GM18507 (cell line): ENCODE results near the gene GPR101.
"Not testable (repeated sequence)": the region's sequence is repeated elsewhere in the genome, so short reads cannot be mapped to it uniquely, and the experiment has no call there.

Experiments used
- DNase-seq: peaks from one replicate; pipeline ENCODE4 v3.0.0; 2011; ENCODE audit warnings: low read depth; ENCODE audit not compliant: insufficient read length; ENCODE audit errors: extremely low spot score
- FAIRE-seq: peaks from 2 replicates; lab custom pipeline; 2011; peaks lifted over from hg19 to GRCh38; lab: Jason Lieb, UNC

The GPR101 gene

DNA sequence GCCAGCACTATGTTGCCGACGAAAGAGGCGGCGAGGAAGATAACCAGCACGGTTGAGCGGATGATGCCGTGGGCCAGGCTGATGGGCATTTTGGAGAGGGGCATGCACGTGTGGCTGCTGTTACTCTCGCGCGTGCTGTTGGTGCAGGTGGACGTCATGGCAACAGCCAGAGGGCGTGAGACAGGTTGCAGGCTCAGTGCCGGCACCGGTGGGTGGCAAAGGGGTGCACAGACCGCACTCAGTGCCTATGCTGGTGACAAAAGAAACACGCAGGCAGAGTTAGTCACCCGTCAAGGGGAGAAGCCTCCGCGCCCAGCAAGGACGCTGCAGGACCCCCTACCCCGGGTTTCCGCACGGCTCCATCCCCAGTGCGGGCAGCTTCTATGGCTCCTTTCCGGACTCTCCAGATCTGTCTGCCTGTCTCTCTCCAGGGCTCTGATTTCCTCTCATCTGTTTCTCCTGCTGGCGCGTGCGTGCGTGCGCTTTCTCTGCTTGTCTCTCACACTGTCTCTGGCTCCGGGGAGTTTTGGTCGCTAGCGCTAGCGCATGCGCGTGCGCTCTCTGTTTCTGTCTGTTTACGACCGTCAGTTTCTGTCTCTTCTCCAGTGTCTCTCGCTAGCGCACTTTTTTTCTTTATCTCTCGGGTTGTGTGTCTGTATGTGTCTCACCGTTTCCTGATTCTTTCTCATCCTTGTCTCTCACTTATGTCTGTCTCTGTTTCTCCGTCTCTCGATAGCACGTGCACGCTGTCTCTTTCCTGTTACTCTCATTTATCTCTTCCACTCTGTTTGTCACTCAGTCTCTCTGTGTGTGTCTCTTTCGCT, 2.1 kb downstream of the GPR101 start:
- peak; percentile 9 for DNase-seq
- FAIRE-seq = peak; percentile 91

DNA sequence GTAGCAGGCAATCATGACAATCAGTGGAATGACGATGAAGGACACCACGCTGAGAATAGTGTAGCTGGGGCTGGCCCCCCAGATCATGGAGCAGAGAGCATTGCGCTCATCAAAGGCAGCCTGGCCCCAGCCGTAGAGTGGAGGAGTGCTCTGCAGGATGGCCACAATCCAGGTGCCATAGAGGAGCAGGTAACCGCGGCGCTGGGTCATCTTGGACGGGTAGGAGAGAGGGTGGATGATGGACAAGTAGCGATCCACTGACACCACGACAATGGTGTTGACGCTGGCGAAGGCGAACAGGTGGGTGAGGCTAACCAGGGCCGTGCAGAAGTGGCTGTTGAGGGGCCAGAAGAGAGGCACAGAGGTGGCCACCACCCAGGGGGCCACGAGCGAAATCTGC, 2.8 kb downstream of the GPR101 start:
- no peak for FAIRE-seq
- no peak for DNase-seq

DNA sequence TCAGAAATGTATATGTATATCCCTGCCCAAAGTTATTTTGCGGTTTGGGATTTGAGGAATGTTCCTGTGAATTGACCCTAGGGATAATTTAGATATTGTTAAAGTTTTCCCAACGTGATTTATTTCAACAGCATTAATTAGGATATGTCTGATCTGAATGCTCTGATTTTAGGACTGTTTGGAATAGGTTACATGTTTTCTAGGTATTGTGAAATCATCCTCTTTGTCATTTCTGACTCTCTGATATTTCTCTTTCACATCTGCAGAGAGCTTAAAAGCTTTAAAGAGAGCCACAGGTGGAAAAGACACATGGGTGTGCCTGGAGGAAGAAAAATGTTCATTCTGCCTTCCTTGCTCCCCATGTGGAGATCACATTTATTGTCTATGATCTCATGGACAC, 5.1 kb downstream of the GPR101 start:
- FAIRE-seq = no peak
- DNase-seq = no peak

DNA sequence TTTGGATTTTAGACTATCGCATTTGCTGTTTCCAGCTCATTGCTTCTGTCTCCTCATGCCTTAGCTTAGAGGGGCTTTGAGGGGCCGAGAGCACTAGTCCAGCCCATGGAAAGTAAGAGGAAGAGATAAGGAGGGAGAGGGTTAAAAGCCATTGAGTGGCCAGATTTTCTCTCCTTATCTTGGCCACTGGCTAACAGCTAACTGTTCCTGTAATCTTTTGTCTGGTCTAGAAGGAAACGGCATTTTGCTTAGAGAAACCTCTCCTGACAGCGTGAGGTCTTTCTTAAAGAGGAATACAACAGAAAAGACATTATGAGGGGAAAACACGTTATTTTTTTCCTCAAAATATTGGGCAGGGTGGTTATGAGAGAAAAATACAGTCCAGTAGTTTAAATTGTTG, 7.9 kb downstream of the GPR101 start:
- FAIRE-seq (no peak), DNase-seq (no peak)

DNA sequence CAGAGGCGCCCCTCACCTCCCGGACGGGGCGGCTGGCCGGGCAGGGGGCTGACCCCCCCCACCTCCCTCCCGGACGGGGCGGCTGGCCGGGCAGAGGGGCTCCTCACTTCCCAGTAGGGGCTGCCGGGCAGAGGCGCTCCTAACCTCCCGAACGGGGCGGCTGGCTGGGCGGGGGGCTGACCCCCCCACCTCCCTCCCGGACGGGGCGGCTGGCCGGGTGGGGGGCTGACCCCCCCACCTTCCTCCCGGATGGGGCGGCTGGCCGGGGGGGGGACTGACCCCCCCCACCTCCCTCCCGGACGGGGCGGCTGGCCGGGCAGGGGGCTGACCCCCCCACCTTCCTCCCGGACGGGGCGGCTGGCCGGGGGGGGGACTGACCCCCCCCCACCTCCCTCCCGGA, 33.6 kb downstream of the GPR101 start:
- not testable (repeated sequence) for DNase-seq, FAIRE-seq

DNA sequence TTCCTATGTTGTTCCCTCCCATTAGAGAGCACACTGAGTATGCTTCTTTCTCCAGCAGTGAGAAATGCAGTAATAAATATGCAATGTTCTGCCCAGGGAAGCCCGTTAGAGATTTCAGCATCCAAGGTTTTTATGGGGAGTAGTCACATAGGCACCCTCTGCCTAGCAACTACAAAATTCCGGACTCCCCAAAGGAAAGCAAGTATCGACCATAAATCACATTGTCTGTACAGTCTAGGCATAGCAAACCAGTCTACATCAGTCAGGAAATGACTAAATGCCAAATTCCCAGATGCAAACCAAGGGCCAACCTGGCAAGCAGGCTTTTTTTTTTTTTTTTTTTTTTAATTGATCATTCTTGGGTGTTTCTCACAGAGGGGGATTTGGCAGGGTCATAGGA, 34.8 kb downstream of the GPR101 start:
- FAIRE-seq = no peak
- no peak for DNase-seq
